GM08714 (cell line): ENCODE measurements around the gene SELENOP.

ENCODE experiments used
- H3K4me3 ChIP-seq: fragments of 200-500 bp; sonication (Bioruptor generic); 2 replicates; pipeline ENCODE4 v1.5.1; 2014; ENCODE audit warnings: mild to moderate bottlenecking, low read length, inconsistent platforms
- ZNF274 ChIP-seq: IDR thresholded peaks from 2 replicates; pipeline ENCODE4 v1.6.1; 2012; ENCODE audit warnings: mild to moderate bottlenecking, low read depth, low read length

Gene SELENOP

GRCh38 chr5:42812620-42813019 is 928 bp upstream of the SELENOP start:
- TF ChIP-seq ZNF274 = no peak
- no peak overlapping the region for H3K4me3 ChIP-seq

- peak overlapping the region; percentile 36; the same call in 1 of the 2 replicates for H3K4me3 ChIP-seq
- no peak for TF ChIP-seq ZNF274
These were observed 680 bp downstream of the SELENOP start for GRCh38 chr5:42810834-42811590.

DNA sequence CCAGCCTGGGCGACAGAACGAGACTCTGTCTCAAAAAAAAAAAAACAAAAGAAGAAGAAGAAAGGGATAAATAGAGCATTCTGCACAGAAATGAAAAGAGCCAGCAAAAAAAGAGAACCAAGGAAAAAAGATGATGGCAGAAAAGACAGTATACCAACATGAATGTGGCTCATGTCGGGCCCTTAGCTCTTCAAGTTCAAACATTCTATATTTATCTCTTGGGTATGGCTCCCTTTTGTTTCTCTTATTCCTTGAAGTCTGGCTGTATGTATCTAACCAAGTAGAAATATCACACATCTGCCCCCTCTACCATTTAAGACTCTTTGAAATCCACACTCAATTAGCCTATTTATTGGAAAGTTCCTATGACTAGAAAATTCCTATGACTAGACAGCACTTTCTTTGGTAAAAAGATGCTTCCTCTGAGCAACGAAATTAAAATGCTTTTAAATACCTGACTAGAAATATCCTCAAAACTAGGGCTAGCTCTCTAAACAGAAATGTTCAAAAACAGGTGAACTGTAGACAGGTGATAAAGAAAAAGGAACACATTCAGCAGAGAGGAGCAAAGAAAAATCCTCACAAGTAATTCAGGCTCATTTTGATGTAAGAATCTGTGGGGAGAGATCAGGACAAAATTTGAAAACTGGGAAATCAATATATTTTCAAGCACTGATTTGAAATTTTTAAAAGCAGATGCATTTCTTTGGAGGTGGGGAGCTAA is 2.6 kb downstream of the SELENOP start:
- no peak for TF ChIP-seq ZNF274
- no peak overlapping the region for H3K4me3 ChIP-seq

DNA sequence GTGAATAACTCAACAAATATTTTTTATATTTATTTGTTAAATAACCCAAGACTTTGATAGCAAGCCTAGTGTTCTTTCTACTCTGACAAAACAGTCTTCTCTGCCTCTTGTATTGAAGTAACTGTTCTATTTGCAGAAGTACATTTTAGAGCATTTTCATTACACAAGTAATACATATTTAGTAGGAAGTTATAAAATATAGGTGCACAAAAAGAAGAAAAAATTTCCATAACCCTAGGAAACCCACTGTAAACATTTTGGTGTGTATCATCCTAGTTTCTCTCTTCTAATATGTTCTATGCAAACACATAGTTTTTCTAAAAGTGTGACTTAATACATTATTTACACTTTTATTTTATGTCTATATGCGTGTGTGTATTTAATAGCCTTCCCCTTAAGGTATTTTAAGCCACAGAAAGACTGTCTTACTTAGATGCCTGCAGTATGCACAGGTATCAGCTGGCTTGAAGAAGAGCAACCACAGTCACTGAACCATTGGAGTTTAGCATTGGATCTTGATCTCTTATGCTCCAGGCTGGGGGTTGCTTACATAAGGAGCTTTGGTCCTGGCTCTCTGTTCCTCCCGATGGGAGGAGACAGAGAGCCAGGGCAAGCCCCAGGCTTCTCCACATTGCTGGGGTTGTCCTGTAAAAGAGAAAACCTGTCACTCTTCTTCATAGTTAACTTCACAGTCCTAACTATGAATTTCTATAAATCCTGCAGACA is 3.8 kb downstream of the SELENOP start:
- H3K4me3 ChIP-seq = no peak overlapping the region
- TF ChIP-seq ZNF274 = no peak

DNA sequence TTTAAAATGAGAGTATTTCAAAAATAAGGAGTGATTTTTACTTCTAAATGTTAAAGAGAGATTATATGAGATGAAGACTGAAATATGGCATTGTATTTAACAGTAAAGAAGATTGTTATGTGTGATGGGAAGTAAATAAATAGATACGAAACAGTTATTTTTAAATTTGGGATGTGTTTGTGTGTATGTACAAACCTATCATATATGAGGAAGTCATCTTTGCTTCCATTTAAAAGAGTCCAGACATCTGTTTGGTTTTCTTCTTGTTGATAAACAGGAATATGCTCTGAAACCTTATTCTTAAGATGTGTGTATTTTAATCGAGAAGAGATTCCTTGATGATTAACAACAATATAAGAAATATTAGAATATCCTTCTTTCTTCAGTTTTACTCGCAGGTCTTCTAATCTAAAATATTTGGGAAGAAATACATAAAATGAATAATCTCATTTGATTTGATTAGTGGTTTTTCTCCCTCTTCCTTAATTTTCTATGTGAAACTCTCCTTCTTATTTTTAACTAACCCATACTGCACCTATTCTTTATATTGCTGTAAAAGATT is 4.9 kb downstream of the SELENOP start:
- no peak for TF ChIP-seq ZNF274
- no peak overlapping the region for H3K4me3 ChIP-seq

- TF ChIP-seq ZNF274 = no peak
- H3K4me3 ChIP-seq = no peak overlapping the region
These were observed 5.5 kb downstream of the SELENOP start for GRCh38 chr5:42806004-42806700.

- no peak overlapping the region for H3K4me3 ChIP-seq
- no peak for TF ChIP-seq ZNF274
These were observed 6.9 kb downstream of the SELENOP start for GRCh38 chr5:42804717-42805339.

DNA sequence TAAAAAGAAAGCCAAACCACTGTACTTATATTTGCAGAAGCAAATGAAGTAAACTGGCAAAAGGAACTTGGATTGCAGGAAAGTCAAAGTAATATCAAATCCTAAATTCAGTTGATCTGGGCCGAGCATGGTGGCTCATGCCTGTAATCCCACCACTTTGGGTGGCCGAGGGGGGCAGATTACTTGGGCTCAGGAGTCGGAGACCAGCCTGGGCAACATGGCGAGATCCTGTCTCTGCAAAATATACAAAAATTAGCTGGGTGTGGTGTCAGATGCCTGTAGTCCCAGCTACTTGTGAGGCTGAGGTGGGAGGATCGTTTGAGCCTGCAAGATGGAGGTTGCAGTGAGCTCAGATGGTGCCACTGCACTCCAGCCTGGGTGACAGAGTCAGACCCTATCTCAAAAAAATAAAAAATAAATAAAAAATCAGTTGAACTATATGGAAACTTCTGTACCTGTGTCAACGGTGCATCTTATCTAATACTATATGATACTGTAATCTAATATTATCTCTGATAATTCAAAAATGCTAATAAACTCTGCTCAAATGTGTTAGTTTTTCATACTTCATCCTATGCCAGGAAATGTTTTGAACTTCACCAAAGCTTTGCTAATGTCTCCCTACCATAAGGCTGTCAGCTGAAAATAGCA is 10.1 kb downstream of the SELENOP start:
- no peak for TF ChIP-seq ZNF274
- no peak overlapping the region for H3K4me3 ChIP-seq

GRCh38 chr5:42800748-42801330 is 10.9 kb downstream of the SELENOP start:
- no peak for TF ChIP-seq ZNF274
- H3K4me3 ChIP-seq = no peak overlapping the region

- no peak overlapping the region for H3K4me3 ChIP-seq
- TF ChIP-seq ZNF274 = no peak
These were observed 12.0 kb downstream of the SELENOP start for GRCh38 chr5:42799668-42800114.

- no peak for TF ChIP-seq ZNF274
- no peak overlapping the region for H3K4me3 ChIP-seq
These were observed 12.5 kb downstream of the SELENOP start for GRCh38 chr5:42799241-42799608.

DNA sequence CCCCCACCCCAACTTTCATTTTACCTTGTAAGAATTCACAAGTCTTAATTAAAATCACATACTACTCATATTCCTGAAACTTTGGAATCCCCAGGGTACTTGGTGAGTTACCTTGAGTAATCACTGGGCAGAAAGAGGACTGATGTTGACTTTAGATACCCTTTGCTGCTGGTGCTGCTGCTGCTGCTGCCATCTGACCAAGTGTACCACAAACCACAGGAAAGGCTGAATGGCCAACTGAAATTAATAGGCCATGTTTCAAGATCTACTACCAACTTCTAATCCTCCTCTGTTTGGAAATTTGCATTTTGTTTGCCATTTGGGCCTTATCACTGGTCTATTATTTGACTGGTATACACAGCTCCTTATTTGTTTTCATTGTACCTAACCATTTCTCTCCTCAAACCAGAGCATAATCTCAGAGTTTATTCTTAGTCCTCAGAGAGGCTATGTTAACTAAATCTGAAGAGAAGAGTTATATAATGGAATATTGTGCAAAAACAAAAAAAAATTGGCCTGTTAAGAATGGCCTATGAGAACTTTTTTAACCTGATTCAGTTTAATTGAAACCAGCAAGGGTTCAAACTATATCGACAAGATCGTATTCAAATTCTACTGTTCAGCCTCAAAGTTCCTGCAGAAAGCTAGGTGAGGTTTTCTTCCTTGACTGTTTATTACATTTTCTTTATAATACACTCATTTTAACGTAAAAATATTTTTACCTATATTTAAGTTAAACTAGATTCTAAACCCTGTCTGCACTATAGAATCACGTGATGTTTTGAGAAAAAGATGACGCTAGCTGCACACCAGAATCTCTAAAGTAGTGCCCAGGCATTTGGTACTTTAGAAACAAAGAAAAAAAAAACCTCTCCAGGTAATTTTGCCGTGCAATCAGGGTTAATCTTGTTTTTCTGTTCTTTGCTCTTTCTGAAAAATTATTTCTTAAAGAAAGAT is 13.1 kb downstream of the SELENOP start:
- H3K4me3 ChIP-seq = no peak overlapping the region
- TF ChIP-seq ZNF274 = no peak
